Measurements from ENCODE around the gene KLK10. TPM values are rescaled to one million over a fixed set of nuclear protein-coding genes. Genes with fewer than 3 reads are reported as not detected.

The KLK10 gene
- total RNA-seq, 1 experiment from 2014 or later, result 28.0 TPM

GRCh38 chr19:51064534-51065220, 45.2 kb upstream of the KLK10 start, which contains the start of gene KLK13:
Gene KLK13 (minus strand): TSS chr19:51065092. CDS start chr19:51065067, 25 bp downstream.
- CTCF ChIA-PET, result interaction anchor here (0.7 kb wide), 1 partner anchor 1558 kb away, joined by 4 read pairs; no protein-coding TSS in a partner anchor
- BruUV-seq (replicated peaks), result no TSS peak
- no peaks in the 10 kb centered on the region for H3K36me3 ChIP-seq (ENCODE audit: low read depth)
- H3K4me1 ChIP-seq (replicated peaks; ENCODE audit: insufficient read depth), result no peaks in the 10 kb centered on the region
- intact Hi-C loops (cut with micrococcal nuclease; ENCODE audit: unreplicated experiment), result no loop called here
- no peak within 1 kb of the TSS for H2AFZ ChIP-seq
- no peak within 1 kb of the TSS for H3K4me2 ChIP-seq
- TF ChIP-seq EZH2 (IDR thresholded peaks at IDR 0.05; ENCODE audit: low read depth) (no peak), CTCF (conservative IDR thresholded peaks at IDR 0.05) (no peak)
- no peaks in the 10 kb centered on the region for H3F3A ChIP-seq (ENCODE audit: insufficient read depth, low read depth)
- H3K27ac ChIP-seq, result no peak within 1 kb of the TSS
- peak in 1 of 2 experiments; percentile 19 for DNase-seq
- H3K9me3 ChIP-seq (ENCODE audit: insufficient read depth, low read depth), result no peaks in the 10 kb centered on the region
- H3K27me3 ChIP-seq (ENCODE audit: insufficient read depth, low read depth), result peaks cover 99% of the 10 kb centered on the region
- H3K4me3 ChIP-seq, result no peak within 1 kb of the TSS
- no peaks in the 10 kb centered on the region for H4K20me1 ChIP-seq (ENCODE audit: insufficient read depth)
- H3K79me2 ChIP-seq (ENCODE audit: low read depth), result no peaks in the 10 kb centered on the region
- H3K9me2 ChIP-seq (ENCODE audit: insufficient read depth), result no peaks in the 10 kb centered on the region
- POLR2A ChIA-PET (ENCODE audit: unreplicated experiment), result no interaction called here

GRCh38 chr19:51063664-51064063, 44.2 kb upstream of the KLK10 start:
- H4K20me1 ChIP-seq (ENCODE audit: insufficient read depth), result no peaks in the 10 kb centered on the region
- no peak for DNase-seq
- peaks cover 93% of the 10 kb centered on the region for H3K27me3 ChIP-seq (ENCODE audit: insufficient read depth, low read depth)
- BruUV-seq (replicated peaks), result no TSS peak
- no peaks in the 10 kb centered on the region for H3K9me2 ChIP-seq (ENCODE audit: insufficient read depth)
- intact Hi-C loops (cut with micrococcal nuclease; ENCODE audit: unreplicated experiment), result no loop called here
- no peaks in the 10 kb centered on the region for H3K9me3 ChIP-seq (ENCODE audit: insufficient read depth, low read depth)
- POLR2A ChIA-PET (ENCODE audit: unreplicated experiment), result no interaction called here
- no peak for TF ChIP-seq CTCF (conservative IDR thresholded peaks at IDR 0.05)
- TF ChIP-seq EZH2 (IDR thresholded peaks at IDR 0.05; ENCODE audit: low read depth), result no peak
- H3K36me3 ChIP-seq (ENCODE audit: low read depth), result no peaks in the 10 kb centered on the region
- no peak overlapping the region for H3K4me2 ChIP-seq
- H3K4me3 ChIP-seq, result no peak overlapping the region
- H3K27ac ChIP-seq, result no peak overlapping the region
- no peaks in the 10 kb centered on the region for H3K79me2 ChIP-seq (ENCODE audit: low read depth)
- CTCF ChIA-PET, result no interaction called here
- no peaks in the 10 kb centered on the region for H3F3A ChIP-seq (ENCODE audit: insufficient read depth, low read depth)
- H2AFZ ChIP-seq, result no peak overlapping the region
- H3K4me1 ChIP-seq (replicated peaks; ENCODE audit: insufficient read depth), result no peaks in the 10 kb centered on the region

- BruUV-seq (replicated peaks), result no TSS peak
- TF ChIP-seq CTCF (conservative IDR thresholded peaks at IDR 0.05), result no peak
- TF ChIP-seq EZH2 (IDR thresholded peaks at IDR 0.05; ENCODE audit: low read depth), result no peak
- Histone ChIP-seq H3F3A (ENCODE audit: insufficient read depth, low read depth) (no peaks in the 10 kb centered on the region), H3K27me3 (ENCODE audit: insufficient read depth, low read depth) (peaks cover 92% of the 10 kb centered on the region), H3K4me3 (no peak overlapping the region), H3K4me2 (no peak overlapping the region), H4K20me1 (ENCODE audit: insufficient read depth) (no peaks in the 10 kb centered on the region), H3K27ac (no peak overlapping the region), H3K79me2 (ENCODE audit: low read depth) (no peaks in the 10 kb centered on the region), H3K9me2 (ENCODE audit: insufficient read depth) (no peaks in the 10 kb centered on the region), H3K36me3 (ENCODE audit: low read depth) (no peaks in the 10 kb centered on the region), H3K4me1 (replicated peaks; ENCODE audit: insufficient read depth) (no peaks in the 10 kb centered on the region), H3K9me3 (ENCODE audit: insufficient read depth, low read depth) (no peaks in the 10 kb centered on the region), H2AFZ (no peak overlapping the region)
- ChIA-PET POLR2A (ENCODE audit: unreplicated experiment) (no interaction called here), CTCF (no interaction called here)
- no peak for DNase-seq
- intact Hi-C loops (cut with micrococcal nuclease; ENCODE audit: unreplicated experiment), result no loop called here
Observed at GRCh38 chr19:51060973-51061372, 41.5 kb upstream of the KLK10 start.

All from PC-9 (cell line).